HAP-1 (cell line): ENCODE data around the gene FANCL.
A peak's percentile ranks its signal among the peaks of the same experiment; 100 is the strongest.
"Not testable (repeated sequence)": the region's sequence is repeated elsewhere in the genome, so short reads cannot be mapped to it uniquely, and the experiment has no call there.

Experiments
- DNase-seq, 2 experiments: peaks; one replicate each; pipeline ENCODE4 v3.0.0-alpha.2; 2016 to 2020; ENCODE audit warnings: low spot score in 2 of 2
- H3K27me3 ChIP-seq: fragments of 250-450 bp; sonication (Bioruptor Pico); 2 replicates; pipeline ENCODE4 v1.5.1; 2020; ENCODE audit warnings: low read depth, mild to moderate bottlenecking, moderate library complexity
- H3K36me3 ChIP-seq: fragments of 250-450 bp; sonication (Bioruptor Pico); replicated peaks from 2 replicates; pipeline ENCODE4 v1.5.1; 2020; ENCODE audit warnings: mild to moderate bottlenecking
- H3K4me1 ChIP-seq: fragments of 250-450 bp; sonication (Bioruptor Pico); 2 replicates; pipeline ENCODE4 v1.5.1; 2020; ENCODE audit warnings: mild to moderate bottlenecking
- H3K4me3 ChIP-seq: fragments of 250-450 bp; sonication (Bioruptor Pico); 2 replicates; pipeline ENCODE4 v1.5.1; 2020; ENCODE audit warnings: mild to moderate bottlenecking, moderate library complexity
- H3K9me3 ChIP-seq: fragments of 250-450 bp; sonication (Bioruptor Pico); 2 replicates; pipeline ENCODE4 v1.5.1; 2020; ENCODE audit warnings: mild to moderate bottlenecking, moderate library complexity
- in situ Hi-C: fragments of 300-500 bp; cut with MboI; formaldehyde crosslinking; loops from 3 replicates; pipeline ENCODE4 v1.14.3; 2020; ENCODE audit warnings: low sequenced_read_pairs, inconsistent platforms, mixed read lengths

FANCL gene

GRCh38 chr2:58240670-58241545, at the start of gene FANCL:
TSS of gene FANCL (minus strand) at chr2:58241325. CDS start at chr2:58241313, 12 bp downstream.
- peak within 1 kb of the TSS; percentile 77 for H3K4me3 ChIP-seq
- H3K4me1 ChIP-seq, result peaks cover 17% of the 10 kb centered on the region
- in situ Hi-C loops, result no loop called here

GRCh38 chr2:58289029-58289428, 47.9 kb upstream of the FANCL start:
- H3K36me3 ChIP-seq, result no peaks in the 10 kb centered on the region
- no peak for DNase-seq
- no peaks in the 10 kb centered on the region for H3K9me3 ChIP-seq
- H3K27me3 ChIP-seq, result no peaks in the 10 kb centered on the region
- H3K4me1 ChIP-seq, result no peaks in the 10 kb centered on the region
- H3K4me3 ChIP-seq, result no peak overlapping the region
- in situ Hi-C loops, result no loop called here

More at GRCh38 chr2:58240670-58241545, at the start of gene FANCL:
- H3K36me3 ChIP-seq, result no peaks in the 10 kb centered on the region
- peak; percentile 85 to 94 for DNase-seq
- H3K27me3 ChIP-seq, result no peaks in the 10 kb centered on the region
- no peaks in the 10 kb centered on the region for H3K9me3 ChIP-seq

- no peak overlapping the region for H3K4me3 ChIP-seq
- 0 out of 2 replicates have a peak, but pooled peaks cover 2% of the 10 kb centered on the region for H3K27me3 ChIP-seq
- H3K9me3 ChIP-seq, result no peaks in the 10 kb centered on the region
- no peaks in the 10 kb centered on the region for H3K4me1 ChIP-seq
- in situ Hi-C loops, result no loop called here
- no peak for DNase-seq
- H3K36me3 ChIP-seq, result no peaks in the 10 kb centered on the region
Observed at GRCh38 chr2:58283931-58284330, 42.8 kb upstream of the FANCL start.

- in situ Hi-C loops, DNase-seq, H3K9me3 ChIP-seq, H3K36me3 ChIP-seq, H3K4me3 ChIP-seq, H3K27me3 ChIP-seq, H3K4me1 ChIP-seq: not testable (repeated sequence)
Observed at GRCh38 chr2:58275144-58275543, 34.0 kb upstream of the FANCL start.

GRCh38 chr2:58271826-58272225, 30.7 kb upstream of the FANCL start:
- no peaks in the 10 kb centered on the region for H3K27me3 ChIP-seq
- H3K9me3 ChIP-seq, result no peaks in the 10 kb centered on the region
- no peak for DNase-seq
- in situ Hi-C loops, result no loop called here
- no peaks in the 10 kb centered on the region for H3K36me3 ChIP-seq
- no peaks in the 10 kb centered on the region for H3K4me1 ChIP-seq
- no peak overlapping the region for H3K4me3 ChIP-seq

GRCh38 chr2:58268685-58269084, 27.6 kb upstream of the FANCL start:
- H3K4me3 ChIP-seq, result no peak overlapping the region
- H3K9me3 ChIP-seq, result no peaks in the 10 kb centered on the region
- in situ Hi-C loops, result no loop called here
- no peaks in the 10 kb centered on the region for H3K4me1 ChIP-seq
- no peaks in the 10 kb centered on the region for H3K27me3 ChIP-seq
- no peaks in the 10 kb centered on the region for H3K36me3 ChIP-seq
- DNase-seq, result no peak

- H3K27me3 ChIP-seq, result no peaks in the 10 kb centered on the region
- H3K36me3 ChIP-seq, result no peaks in the 10 kb centered on the region
- no peaks in the 10 kb centered on the region for H3K4me1 ChIP-seq
- H3K4me3 ChIP-seq, result no peak overlapping the region
- in situ Hi-C loops, result no loop called here
- no peaks in the 10 kb centered on the region for H3K9me3 ChIP-seq
- no peak for DNase-seq
Observed at GRCh38 chr2:58266211-58266610, 25.1 kb upstream of the FANCL start.

GRCh38 chr2:58261209-58261608, 20.1 kb upstream of the FANCL start:
- Histone ChIP-seq H3K36me3 (no peaks in the 10 kb centered on the region), H3K27me3 (no peaks in the 10 kb centered on the region), H3K4me1 (no peaks in the 10 kb centered on the region), H3K4me3 (no peak overlapping the region), H3K9me3 (no peaks in the 10 kb centered on the region)
- DNase-seq, result no peak
- in situ Hi-C loops, result no loop called here

- H3K36me3 ChIP-seq, DNase-seq, H3K27me3 ChIP-seq, in situ Hi-C loops, H3K4me3 ChIP-seq, H3K9me3 ChIP-seq, H3K4me1 ChIP-seq: not testable (repeated sequence)
Observed at GRCh38 chr2:58258456-58258855, 17.3 kb upstream of the FANCL start.

GRCh38 chr2:58251331-58252201, 10.4 kb upstream of the FANCL start:
- H3K4me3 ChIP-seq, H3K36me3 ChIP-seq, DNase-seq, in situ Hi-C loops, H3K9me3 ChIP-seq, H3K27me3 ChIP-seq, H3K4me1 ChIP-seq: not testable (repeated sequence)

GRCh38 chr2:58241546-58241864, 380 bp upstream of the FANCL start:
- peak overlapping the region; percentile 77 for H3K4me3 ChIP-seq
- no peaks in the 10 kb centered on the region for H3K36me3 ChIP-seq
- H3K9me3 ChIP-seq, result no peaks in the 10 kb centered on the region
- no peak for DNase-seq
- H3K4me1 ChIP-seq, result peaks cover 17% of the 10 kb centered on the region
- no peaks in the 10 kb centered on the region for H3K27me3 ChIP-seq
- in situ Hi-C loops, result no loop called here

GRCh38 chr2:58239243-58239925, 1.7 kb downstream of the FANCL start:
- H3K27me3 ChIP-seq, result no peaks in the 10 kb centered on the region
- no peak for DNase-seq
- in situ Hi-C loops, result no loop called here
- H3K36me3 ChIP-seq, result no peaks in the 10 kb centered on the region
- H3K4me1 ChIP-seq, result peaks cover 17% of the 10 kb centered on the region
- H3K9me3 ChIP-seq, result no peaks in the 10 kb centered on the region
- H3K4me3 ChIP-seq, result peak overlapping the region; percentile 77

GRCh38 chr2:58237741-58238140, 3.4 kb downstream of the FANCL start:
- Histone ChIP-seq H3K4me1 (peaks cover 19% of the 10 kb centered on the region), H3K9me3 (no peaks in the 10 kb centered on the region), H3K4me3 (no peak overlapping the region), H3K27me3 (no peaks in the 10 kb centered on the region), H3K36me3 (no peaks in the 10 kb centered on the region)
- DNase-seq, result no peak
- in situ Hi-C loops, result no loop called here
